Cardiac septum (tissue), 1 donor: Measurements from ENCODE around the gene AFF3. TPM values are rescaled to one million over a fixed set of nuclear protein-coding genes. Genes with fewer than 3 reads are reported as not detected.

Experiments used
- DNase-seq: peaks from one replicate; pipeline ENCODE4 v3.0.0-alpha.2; 2020; ENCODE audit warnings: low spot score
- intact Hi-C: fragments of 100-400 bp; cut with DNase I; formaldehyde crosslinking; loops from one replicate; pipeline ENCODE4 v1.14.0; 2022
- total RNA-seq: library from RNA; stranded (reverse); fragmentation: NEBNext Ultra II Directional; extraction: Animal tissue kit (Norgen Biotek cat#: 25700); gene quantifications from one replicate; pipeline ENCODE4 v1.2.1, GENCODE V29; 2021
- donor health status: DM: no; HTN: no; CAD: no.

The AFF3 gene
- total RNA-seq, 1 donor from 2014 or later: 6.7 TPM

GRCh38 chr2:99631700-99632099 lies 510.7 kb downstream of the AFF3 start:
- intact Hi-C loops: no loop called here

GRCh38 chr2:99629320-99629719 lies 513.1 kb downstream of the AFF3 start:
- intact Hi-C loops: no loop called here
- no peak for DNase-seq

More at GRCh38 chr2:99631700-99632099, 510.7 kb downstream of the AFF3 start:
- DNase-seq: no peak

- no peak for DNase-seq
- intact Hi-C loops: no loop called here
Measured at GRCh38 chr2:99626158-99626557, 516.2 kb downstream of the AFF3 start.

- intact Hi-C loops: no loop called here
- DNase-seq: no peak
Measured at GRCh38 chr2:99624677-99625076, 517.7 kb downstream of the AFF3 start.

GRCh38 chr2:99623613-99624012 lies 518.8 kb downstream of the AFF3 start:
- DNase-seq: no peak
- intact Hi-C loops: no loop called here

GRCh38 chr2:99623035-99623434 lies 519.4 kb downstream of the AFF3 start:
- intact Hi-C loops: no loop called here

GRCh38 chr2:99622534-99622933 lies 519.9 kb downstream of the AFF3 start:
- intact Hi-C loops: no loop called here
- DNase-seq: no peak

More at GRCh38 chr2:99623035-99623434, 519.4 kb downstream of the AFF3 start:
- no peak for DNase-seq

- DNase-seq: no peak
- intact Hi-C loops: no loop called here
Measured at GRCh38 chr2:99621774-99622173, 520.6 kb downstream of the AFF3 start.

GRCh38 chr2:99621106-99621505 lies 521.3 kb downstream of the AFF3 start:
- no peak for DNase-seq
- intact Hi-C loops: no loop called here

- DNase-seq: no peak
- intact Hi-C loops: no loop called here
Measured at GRCh38 chr2:99619151-99619550, 523.2 kb downstream of the AFF3 start.

GRCh38 chr2:99618579-99619097 lies 523.8 kb downstream of the AFF3 start:
- intact Hi-C loops: no loop called here
- DNase-seq: no peak

- intact Hi-C loops: no loop called here
- DNase-seq: no peak
Measured at GRCh38 chr2:99617811-99618210, 524.6 kb downstream of the AFF3 start.

- DNase-seq: no peak
- intact Hi-C loops: no loop called here
Measured at GRCh38 chr2:99615247-99615771, 527.1 kb downstream of the AFF3 start.

- no peak for DNase-seq
- intact Hi-C loops: no loop called here
Measured at GRCh38 chr2:99613980-99614379, 528.4 kb downstream of the AFF3 start.

- DNase-seq: no peak
- intact Hi-C loops: no loop called here
Measured at GRCh38 chr2:99611786-99612185, 530.6 kb downstream of the AFF3 start.

- intact Hi-C loops: no loop called here
Measured at GRCh38 chr2:99611034-99611433, 531.4 kb downstream of the AFF3 start.

GRCh38 chr2:99609851-99610381 lies 532.5 kb downstream of the AFF3 start:
- no peak for DNase-seq
- intact Hi-C loops: no loop called here

More at GRCh38 chr2:99611034-99611433, 531.4 kb downstream of the AFF3 start:
- no peak for DNase-seq

GRCh38 chr2:99608861-99609260 lies 533.5 kb downstream of the AFF3 start:
- no peak for DNase-seq
- intact Hi-C loops: no loop called here

- intact Hi-C loops: no loop called here
- no peak for DNase-seq
Measured at GRCh38 chr2:99607861-99608491, 534.4 kb downstream of the AFF3 start.

GRCh38 chr2:99607454-99607853 lies 534.9 kb downstream of the AFF3 start:
- no peak for DNase-seq
- intact Hi-C loops: no loop called here

GRCh38 chr2:99605036-99605435 lies 537.4 kb downstream of the AFF3 start:
- no peak for DNase-seq
- intact Hi-C loops: no loop called here
